IPS DF 4.7 (cell line): ENCODE results near the gene MPV17.
"Not testable (repeated sequence)": the region's sequence is repeated elsewhere in the genome, so short reads cannot be mapped to it uniquely, and the experiment has no call there.

ENCODE experiments used
- DNase-seq: peaks from one replicate; pipeline ENCODE4 v3.0.0-alpha.2; 2013; ENCODE audit warnings: low spot score; ENCODE audit errors: extremely low read depth

Gene MPV17, protein sequence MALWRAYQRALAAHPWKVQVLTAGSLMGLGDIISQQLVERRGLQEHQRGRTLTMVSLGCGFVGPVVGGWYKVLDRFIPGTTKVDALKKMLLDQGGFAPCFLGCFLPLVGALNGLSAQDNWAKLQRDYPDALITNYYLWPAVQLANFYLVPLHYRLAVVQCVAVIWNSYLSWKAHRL

DNA sequence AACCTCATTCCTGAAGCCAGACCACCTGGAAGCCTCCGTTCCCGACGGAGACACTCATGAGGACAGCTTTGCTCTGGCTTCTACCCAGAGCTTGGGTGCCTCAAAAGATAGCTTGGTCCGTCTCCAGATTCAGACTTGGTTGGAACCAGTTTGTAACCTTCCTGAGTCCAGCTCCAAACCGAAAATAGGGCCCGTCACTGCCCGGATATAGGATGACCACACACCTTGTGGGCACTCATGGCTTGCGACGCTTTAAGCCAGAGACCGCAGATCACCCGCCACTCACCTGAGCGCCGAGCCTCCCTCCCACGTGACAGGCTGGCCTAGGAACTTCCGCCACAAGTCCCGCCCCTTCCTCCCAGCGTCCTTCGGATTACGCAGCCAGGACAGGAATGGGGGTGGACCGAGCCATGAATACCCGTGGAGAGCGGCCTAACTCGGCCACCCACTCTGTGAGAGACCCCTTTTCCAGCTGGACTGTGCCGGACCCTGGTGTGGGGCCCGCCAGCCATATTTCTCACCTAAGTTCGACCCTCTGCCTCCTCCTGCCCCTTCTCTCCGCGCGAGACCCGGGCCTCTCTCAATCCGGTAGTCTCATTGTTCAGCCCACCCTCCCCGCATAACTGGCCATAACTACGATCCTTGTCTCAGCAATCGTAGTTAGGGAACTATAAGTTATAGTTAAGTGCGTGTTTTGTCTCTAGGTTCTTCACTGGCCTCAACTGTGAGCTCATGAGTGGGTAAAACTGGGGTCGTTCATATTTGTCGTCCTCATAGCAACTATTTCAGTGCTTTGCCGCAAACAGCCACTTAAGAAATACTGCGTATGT is at the start of gene MPV17:
Gene MPV17 (minus strand): TSS at position 332 of the 830 bp plus-strand sequence. CDS start 580 bp downstream, outside the sequence.
- peak; percentile 81 for DNase-seq

DNA sequence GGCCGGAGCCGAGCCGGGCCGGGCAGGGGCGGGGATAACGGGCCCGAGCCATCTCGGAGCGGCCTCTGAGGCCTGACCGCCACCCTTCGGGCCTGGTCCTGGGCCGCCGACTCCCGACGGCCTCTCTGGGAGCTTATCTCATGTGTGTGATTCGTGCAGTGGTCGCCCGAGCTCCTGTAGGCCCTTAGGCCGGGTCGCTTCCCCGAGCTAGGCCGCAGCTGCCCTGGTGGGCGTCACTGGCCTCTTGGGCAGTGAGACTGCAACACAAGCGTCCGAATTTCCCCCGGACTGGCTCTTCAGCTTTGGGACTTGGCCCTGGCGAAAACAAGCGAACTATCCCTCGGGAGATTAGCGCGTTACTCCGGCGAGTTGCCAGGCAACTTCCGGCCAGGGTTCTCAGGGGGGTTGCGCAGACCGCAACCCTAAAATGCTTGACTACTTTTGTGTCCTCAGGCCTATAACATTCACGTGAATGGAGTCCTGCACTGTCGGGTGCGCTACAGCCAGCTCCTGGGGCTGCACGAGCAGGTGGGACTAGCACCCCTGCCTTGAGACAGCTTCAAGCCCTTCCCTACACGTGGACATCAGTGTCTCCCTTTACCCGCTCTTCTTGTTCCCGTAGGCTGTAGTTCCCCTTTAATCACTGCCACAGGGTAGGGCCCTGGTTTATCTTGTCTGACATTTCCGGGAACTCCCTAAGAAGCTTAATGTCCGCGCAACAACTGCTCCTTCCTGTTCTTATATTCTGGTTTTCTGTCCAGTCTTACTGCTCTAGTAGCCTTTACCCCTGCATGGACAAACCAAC is 48.1 kb upstream of the MPV17 start:
- DNase-seq, result no peak

DNA sequence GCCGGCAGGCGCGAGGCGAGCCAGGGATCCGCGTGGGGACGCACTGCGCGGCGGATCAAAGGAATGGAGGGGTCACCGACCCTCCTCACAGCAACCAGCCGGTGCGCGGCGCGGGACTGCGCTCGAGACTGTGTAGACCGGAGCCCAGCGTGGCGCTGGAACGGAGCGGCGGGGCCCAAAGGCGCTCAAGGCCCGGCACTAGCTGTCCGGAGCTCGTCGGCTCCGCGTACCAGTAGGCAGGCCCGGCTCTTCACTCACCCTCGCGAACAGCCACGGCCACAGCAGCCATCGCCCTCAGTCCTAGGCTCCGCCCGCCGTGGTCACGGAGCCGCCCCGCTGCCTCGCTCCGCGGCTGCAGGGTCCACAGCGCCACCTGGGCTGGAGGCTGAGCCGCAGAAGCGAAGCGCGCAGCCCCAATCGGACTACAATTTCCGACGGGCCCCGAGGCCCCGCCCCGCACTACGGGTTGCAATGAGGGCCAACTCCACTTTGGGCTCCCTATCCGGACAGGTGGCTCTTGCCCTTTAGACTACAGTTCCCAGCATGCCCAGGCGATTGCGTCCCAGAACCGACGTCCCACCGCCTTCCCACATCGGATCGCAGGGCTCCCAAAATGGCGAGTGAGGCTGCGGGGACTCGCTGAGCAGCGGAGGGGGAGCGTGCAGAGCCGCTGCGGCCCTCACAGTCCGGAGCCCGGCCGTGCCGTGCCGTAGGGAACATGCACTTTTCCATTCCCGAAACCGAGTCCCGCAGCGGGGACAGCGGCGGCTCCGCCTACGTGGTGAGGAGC is 47.3 kb upstream of the MPV17 start, which contains the start of the genes EIF2B4 and SNX17:
Gene EIF2B4 (minus strand): TSS at position 313 of the 790 bp plus-strand sequence. CDS start 24 bp downstream, at position 289.
Gene SNX17 (plus strand): TSS at position 591 of the 790 bp plus-strand sequence. CDS start 128 bp downstream, at position 719.
- DNase-seq, result peak; percentile 93

DNA sequence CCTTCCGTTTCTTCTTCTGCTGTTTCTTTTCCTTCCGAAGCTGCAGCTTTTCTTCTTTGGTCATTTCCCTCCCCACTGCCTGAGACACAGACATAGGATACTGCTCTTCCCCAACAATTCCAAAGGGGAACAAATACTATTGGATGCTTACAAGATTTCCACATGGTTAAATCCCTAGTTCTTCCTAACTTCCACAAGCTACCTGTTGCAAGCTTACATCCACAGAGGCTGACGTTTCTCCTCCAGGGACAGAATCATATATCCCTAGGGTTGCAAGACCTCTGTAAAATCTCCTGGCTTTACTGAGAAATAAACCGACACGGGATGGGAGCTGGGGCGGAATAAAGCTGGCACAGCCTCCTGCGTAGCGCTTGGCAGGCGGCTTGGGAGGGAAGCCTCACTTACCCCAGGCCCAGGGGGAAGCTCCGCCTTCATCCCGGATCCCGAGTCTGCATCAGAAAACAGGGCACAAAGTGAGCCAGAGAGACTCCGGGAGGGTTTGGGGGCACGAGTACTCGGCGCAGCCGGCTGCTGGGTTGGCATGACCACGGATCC is 46.7 kb upstream of the MPV17 start:
- DNase-seq, result no peak

DNA sequence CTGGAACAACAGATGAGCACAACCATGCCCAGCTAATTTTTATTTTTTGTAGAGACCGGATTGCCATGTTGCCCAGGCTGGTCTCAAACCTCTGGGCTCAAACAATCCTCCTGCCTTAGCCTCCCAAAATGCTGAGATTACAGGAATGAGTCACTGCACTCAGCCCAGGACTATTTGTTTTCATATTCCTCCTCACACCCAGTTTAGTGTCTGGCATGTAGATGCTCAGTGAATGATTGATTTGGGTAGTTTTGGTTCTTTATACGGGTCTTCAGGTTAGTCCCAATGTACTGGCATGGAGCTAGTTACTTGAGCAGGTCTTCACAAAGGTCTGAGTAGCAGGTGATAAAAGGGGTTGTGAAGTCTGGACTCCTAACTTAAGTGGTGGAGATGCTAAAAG is 41.0 kb upstream of the MPV17 start:
- DNase-seq, result no peak

DNA sequence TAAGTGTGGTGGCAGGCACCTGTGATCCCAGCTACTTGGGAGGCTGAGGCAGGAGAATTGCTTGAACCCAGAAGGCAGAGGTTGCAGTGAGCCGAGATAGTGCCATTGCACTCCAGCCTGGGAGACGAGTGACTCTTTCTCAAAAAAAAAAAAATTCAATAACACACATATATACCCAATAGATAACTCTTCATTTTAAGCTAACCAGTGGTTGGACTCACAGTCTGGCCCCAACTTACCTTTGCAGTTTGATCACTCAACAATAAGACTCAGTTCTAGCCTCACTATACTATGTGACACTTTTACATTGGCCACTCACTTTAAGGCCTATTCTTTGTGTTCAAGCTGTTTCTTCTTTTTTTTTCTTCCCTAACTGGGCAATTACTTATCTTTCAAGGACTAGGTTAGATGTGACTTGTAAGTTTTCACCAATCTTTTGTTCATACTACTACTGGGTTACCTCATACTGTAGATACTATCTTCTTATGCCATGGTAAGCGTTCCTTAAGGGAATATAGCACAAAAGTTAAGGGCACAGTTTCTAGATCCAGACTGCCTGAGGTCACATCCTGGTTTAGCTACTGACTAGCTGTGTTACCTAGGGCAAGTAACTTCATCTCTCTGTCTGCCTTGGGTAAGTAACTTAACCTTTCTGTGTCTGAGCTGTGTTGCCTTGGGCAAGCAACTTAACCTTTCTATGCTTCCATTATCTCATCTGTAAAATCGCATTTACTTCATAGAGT is 40.0 kb upstream of the MPV17 start:
- DNase-seq, result no peak

DNA sequence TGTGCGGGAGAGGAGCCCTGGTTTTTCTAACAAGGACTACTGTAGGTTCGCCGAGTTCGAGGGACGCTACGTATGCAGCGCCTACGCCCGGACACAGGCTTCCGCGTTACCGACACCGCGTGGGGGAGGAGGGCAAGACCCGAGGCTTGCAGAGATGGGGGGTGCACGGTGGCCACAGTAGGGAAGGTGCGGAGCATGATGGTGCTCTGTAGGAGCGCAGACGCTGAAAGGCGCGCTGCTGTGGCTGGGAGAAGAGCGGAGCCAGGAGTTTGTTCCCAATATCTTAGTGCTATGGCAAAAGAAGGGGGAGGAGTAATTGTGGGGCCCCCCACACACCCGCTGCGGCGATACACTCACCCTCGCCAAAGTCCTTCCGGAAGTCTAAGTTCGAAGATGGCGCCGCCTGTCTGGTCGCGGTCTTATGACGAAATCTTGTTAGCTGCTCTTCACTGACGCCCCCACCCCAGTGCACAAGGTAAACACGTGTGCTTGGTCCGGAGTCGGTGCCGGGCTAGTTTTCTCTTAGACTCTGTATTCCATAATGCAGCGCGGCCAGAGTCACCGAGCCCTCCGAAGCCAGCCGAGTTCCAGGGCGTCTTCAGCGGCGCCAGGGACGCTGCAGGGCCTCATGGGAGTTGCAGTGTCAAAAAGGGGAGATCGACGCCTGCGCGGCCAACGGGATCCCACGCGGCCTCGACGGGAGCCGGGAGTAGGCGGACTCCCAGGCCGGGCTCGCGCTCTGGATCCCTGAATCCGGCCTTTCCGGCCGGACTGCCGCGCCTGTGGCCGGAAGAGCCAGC is 33.7 kb upstream of the MPV17 start, which contains the start of gene GTF3C2:
Gene GTF3C2 (minus strand): TSS at position 383 of the 800 bp plus-strand sequence. CDS start 13,210 bp downstream, outside the sequence.
- peak; percentile 98 for DNase-seq

DNA sequence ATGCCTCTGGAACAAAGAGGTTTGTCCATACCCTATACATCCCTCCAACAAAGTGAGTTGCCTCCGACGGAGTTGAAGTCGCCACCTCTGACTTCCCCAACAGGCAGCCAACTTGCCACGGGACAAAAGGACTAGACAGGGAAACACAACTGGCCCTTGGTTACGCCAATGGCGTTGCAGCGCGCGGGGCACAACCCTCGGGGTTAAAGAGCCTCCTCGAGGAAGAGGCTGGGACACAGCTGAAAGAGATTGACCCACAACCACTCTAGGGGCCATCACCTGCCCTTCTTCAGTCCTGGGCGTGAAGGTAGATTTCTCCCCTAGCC is 33.1 kb upstream of the MPV17 start:
- DNase-seq, result no peak

DNA sequence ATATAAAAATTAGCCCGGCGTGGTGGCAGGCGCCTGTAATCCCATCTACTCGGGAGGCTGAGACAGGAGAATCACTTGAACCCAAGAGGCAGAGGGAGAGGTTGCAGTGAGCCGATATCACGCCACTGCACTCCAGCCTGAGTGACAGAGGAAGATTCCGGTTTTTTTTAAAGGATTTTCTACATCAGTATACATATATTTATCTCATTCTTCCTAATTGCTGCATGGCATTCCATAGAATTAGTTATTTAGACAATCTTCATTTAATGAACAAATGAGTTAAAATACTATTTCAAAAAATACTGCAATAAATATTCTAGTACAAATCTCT is 31.7 kb upstream of the MPV17 start:
- DNase-seq, result no peak

DNA sequence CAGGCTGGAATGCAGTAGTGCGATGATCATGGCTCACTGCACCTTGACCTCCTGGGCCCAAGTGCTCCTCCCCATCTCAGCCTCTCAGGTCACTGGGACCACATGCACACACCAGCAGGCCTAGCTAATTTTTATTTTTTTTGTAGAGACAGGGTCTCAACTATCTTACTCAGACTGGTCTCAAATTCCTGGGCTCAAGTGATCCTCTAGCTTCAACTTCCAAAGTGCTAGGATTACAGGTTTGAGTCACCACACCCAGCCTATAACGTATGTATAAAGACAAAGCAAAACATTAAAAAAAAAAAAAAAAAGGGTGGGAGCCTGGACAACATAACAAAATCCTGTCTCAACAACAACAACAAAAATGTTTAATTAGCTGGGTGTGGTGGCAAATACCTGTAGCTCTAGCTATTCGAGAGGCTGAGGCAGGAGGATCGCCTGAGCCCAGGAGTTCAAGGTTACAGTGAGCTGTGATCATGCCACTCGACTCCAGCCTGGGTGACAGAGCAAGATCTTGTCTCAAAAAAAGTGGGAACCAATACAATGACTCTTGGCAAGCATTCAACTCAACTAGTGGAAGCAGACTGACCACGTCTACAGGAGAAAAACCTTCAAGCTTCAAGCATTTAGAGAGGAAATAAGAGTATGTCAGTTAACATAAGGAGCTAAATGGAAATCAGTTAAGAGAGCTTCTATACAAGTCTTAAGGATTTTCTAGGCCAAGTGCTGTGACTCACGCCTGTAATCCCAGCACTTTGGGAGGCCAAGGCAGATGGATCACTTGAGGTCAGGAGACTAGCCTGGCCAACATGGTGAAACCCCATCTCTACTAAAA is 31.1 kb upstream of the MPV17 start:
- DNase-seq, result no peak

DNA sequence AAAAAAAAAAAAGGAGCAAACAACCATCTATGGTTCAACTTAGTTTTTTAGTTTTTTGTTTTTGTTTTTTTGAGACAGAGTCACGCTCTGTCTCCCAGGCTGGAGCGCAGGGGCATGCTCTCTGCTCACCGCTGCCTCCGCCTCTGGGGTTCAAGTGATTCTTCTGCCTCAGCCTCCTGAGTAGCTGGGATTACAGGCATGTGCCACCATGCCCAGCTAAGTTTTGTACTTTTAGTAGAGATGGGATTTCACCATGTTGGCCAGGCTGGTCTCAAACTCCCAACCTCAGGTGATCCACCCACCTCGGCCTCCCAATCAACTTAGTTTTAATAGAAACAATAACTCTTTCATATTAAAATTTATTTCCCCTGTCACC is 30.5 kb upstream of the MPV17 start:
- DNase-seq, result not testable (repeated sequence)

DNA sequence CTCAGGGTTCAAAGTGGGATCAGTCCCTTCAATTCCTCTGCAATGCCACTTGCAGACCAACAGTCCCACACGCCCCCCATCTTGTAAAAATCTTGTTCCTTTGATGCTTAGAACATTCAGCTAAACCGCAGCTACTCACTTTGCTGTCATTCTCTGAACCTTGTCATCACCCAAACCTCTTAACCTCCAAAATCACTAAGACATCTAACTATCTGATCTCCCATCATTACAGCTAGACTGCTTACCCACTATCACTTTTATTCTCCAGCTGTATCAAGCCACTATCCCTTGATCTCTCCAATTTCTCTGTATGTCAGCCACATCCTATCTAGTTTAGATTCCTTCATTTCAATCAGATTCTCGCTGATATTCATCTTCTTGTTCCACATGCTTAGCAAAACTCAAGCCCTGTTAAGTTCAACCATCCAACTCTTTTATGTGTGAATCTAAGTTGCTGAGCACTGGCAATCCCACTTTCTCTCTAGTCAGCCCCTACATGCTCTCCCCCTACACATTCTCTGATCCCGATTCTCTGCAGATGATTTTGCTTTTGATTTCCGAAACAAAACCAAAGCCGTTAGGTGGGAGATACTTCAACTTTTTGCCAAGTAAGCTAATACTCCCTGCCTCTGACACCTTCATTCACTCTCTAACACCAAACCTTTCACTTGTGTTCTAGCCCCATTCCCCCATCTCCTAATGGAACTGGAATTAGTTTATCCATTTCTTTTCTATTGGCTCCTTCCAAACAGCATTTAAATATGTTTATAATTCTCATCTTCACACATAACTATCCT is 29.1 kb upstream of the MPV17 start:
- DNase-seq, result no peak

DNA sequence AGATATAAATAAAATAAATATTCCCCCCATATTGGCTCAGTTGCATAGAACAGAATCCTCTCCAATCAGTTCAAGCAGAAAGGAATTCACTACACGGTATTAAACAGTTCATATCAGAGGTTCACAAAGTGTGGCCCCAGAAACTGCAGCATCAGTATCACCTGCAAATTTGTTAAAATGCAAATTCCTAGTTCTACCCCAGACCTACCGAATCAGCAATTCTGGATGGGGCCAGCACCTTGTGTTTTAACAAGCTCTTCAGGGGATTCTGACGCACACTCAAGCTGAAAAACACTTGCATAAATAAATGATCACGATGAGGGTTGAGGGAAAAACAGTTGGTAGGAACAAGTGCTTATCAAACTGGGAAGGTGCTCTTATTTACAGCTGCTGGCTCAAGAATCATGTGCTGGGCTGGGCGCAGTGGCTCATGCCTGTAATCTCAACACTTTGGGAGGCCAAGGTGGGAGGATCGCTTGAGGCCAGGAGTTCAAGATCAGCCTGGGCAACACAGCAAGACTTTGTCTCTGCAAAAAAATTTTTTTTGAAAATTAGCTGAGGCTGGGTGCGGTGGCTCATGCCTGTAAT is 27.3 kb upstream of the MPV17 start:
- DNase-seq, result no peak

DNA sequence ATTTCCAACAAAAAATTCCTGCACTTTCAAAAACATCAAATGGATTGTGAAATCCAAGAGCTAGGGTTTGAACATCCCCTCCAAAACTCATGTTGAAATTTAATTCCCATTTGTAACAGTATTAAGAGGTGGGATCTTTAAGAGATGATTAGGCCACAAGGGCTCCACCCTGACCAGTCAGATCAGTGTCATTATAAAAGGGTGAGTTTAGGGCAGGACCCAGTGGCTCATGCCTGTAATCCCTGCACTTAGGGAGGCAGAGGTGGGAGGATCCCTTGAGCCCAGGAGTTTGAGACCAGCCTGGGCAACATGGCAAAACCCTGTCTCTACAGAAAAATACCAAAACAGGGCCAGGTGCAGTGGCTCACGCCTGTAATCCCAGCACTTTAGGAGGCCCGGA is 24.7 kb upstream of the MPV17 start:
- DNase-seq, result no peak

DNA sequence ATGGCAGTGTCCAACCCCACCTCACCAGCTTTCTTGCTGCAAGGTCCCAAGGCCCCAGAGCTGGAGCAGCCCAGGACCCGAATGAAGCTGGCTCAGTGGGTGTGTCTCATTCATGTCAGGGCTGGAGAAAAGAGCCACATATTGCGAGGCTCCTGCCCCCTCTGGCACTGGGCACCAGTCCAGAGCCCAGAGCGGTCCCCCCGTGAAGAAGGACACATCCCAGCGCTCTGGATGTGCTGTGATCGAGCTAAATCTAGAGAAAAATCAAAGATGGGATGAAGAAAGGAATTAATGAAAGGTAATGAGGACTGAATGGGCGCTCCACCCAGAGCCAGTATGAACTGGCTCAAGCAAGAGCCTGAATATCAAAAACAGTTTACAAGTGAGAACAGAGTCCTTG is 13.3 kb upstream of the MPV17 start:
- DNase-seq, result no peak

DNA sequence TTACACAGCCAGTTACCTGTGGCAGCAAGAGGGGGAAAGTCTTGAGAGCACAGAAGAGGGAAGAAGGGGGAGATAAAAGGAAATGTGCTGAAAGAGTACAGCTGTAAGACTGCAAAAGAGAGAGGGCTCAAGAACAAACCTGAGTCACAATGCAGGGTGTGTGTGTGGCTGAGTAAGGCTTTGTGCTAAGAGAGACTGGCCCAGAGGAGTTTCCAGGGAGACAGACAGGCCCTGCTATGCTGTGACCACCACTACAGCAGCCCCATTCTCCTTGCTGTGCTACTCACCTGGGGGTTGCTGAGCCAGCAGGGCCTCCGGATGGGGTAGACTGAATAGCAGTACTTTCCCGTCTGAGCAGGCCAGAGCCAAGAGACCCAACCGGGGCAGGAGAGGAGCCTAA is 12.4 kb upstream of the MPV17 start:
- DNase-seq, result no peak

DNA sequence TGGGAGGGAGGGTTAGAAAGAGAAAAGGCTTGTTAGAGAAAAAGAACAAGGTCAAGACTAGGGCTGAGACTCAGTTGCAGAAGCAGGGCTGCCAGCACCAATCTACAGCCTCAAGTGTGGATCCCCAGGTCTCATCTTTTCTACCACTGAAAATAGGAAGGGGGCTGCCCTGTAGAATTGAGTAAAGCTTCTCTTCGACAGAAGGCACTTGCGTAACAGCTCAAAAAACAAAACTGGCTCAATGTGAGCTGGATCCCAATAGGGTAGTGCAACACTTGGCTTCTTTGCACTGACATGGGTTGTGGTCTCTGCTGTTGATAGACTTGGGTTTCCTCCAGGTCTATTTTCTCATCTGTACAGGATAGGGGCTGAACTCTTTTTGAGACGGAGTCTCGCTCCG is 1.8 kb upstream of the MPV17 start:
- DNase-seq, result no peak
